PC-9 (cell line): ENCODE results near the gene KDELR1.

ENCODE experiments used
- CTCF ChIP-seq: fragments of 200-600 bp; sonication (generic); conservative IDR thresholded peaks from 2 replicates; pipeline ENCODE4 v1.6.1; 2017; ENCODE audit warnings: mixed run types, antibody characterized with exemption, mild to moderate bottlenecking, moderate library complexity
- EZH2 ChIP-seq: fragments of 200-600 bp; sonication (generic); IDR thresholded peaks from 2 replicates; pipeline ENCODE4 v1.8.0; 2017; ENCODE audit warnings: antibody characterized with exemption, low read depth

- TF ChIP-seq EZH2, result no peak
- no peak for TF ChIP-seq CTCF
Measured at GRCh38 chr19:48332662-48333466, 58.5 kb downstream of the KDELR1 start.
